ENCODE data around the gene FKBP1B. TPM values are rescaled to one million over a fixed set of nuclear protein-coding genes. Genes with fewer than 3 reads are reported as not detected.

Gene FKBP1B
- 10 to 100 TPM in 5 of 6 donors, 1 to 10 TPM in 1; 7.3 to 27.3 (median 15.0) TPM for total RNA-seq

GRCh38 chr2:24049485-24050021, at the start of gene FKBP1B:
FKBP1B (plus strand) TSS chr2:24049741; CDS start chr2:24049850, 109 bp downstream.
- Histone ChIP-seq H3K4me3 (peak within 1 kb of the TSS; percentile 61 to 92 (median 71)), H3K4me1 (peaks cover 16 to 42% (median 22%) of the 10 kb centered on the region in 4 donors), H3K9me3 (no peaks in the 10 kb centered on the region), H3K36me3 (no peaks in the 10 kb centered on the region), H3K27me3 (no peaks in the 10 kb centered on the region), H3K27ac (peak within 1 kb of the TSS; percentile 33 to 80 (median 51))
- TF ChIP-seq POLR2A (IDR thresholded peaks at IDR 0.05) (peak in 1 of 4 donors; percentile 67), EP300 (IDR thresholded peaks at IDR 0.05) (no peak), CTCF (IDR thresholded peaks at IDR 0.05) (no peak), POLR2AphosphoS5 (IDR thresholded peaks at IDR 0.05) (peak in 1 of 2 donors; percentile 71)
- ATAC-seq (ENCODE audit: low FRiP score in 2 of 2) (peak; percentile 44 to 75), DNase-seq (peak; percentile 82 to 94)
- WGBS, 2 donors, result 2 to 4% methylated on average over 17 to 37 of the region's 52 CpGs

- TF ChIP-seq POLR2A (IDR thresholded peaks at IDR 0.05), result no peak
- no peak for ATAC-seq (ENCODE audit: low FRiP score in 2 of 2)
- peaks cover 0 to 23% (median 14%) of the 10 kb centered on the region in 4 donors for H3K27me3 ChIP-seq
Observed at GRCh38 chr2:24007693-24008092, 41.8 kb upstream of the FKBP1B start.

GRCh38 chr2:24008672-24009366, 40.7 kb upstream of the FKBP1B start:
- TF ChIP-seq POLR2A (IDR thresholded peaks at IDR 0.05), result no peak
- TF ChIP-seq EP300 (IDR thresholded peaks at IDR 0.05), result no peak
- no peak for TF ChIP-seq CTCF (IDR thresholded peaks at IDR 0.05)
- no peak for TF ChIP-seq POLR2AphosphoS5 (IDR thresholded peaks at IDR 0.05)
- ATAC-seq (ENCODE audit: low FRiP score in 2 of 2) (no peak), DNase-seq (no peak)
- H3K27ac ChIP-seq, result no peak overlapping the region
- 69 to 88% methylated on average over 13 of the region's 13 CpGs for WGBS, 2 donors
- no peak overlapping the region for H3K4me3 ChIP-seq
- H3K4me1 ChIP-seq, result peaks cover 10 to 13% (median 12%) of the 10 kb centered on the region in 4 donors
- H3K27me3 ChIP-seq, result peaks cover 0 to 23% (median 14%) of the 10 kb centered on the region in 4 donors
- H3K36me3 ChIP-seq, result no peaks in the 10 kb centered on the region
- no peaks in the 10 kb centered on the region for H3K9me3 ChIP-seq

More at GRCh38 chr2:24007693-24008092, 41.8 kb upstream of the FKBP1B start:
- DNase-seq, result no peak
- Histone ChIP-seq H3K9me3 (no peaks in the 10 kb centered on the region), H3K36me3 (no peaks in the 10 kb centered on the region), H3K4me1 (peaks cover 10 to 13% (median 12%) of the 10 kb centered on the region in 4 donors), H3K4me3 (no peak overlapping the region), H3K27ac (no peak overlapping the region)

GRCh38 chr2:24009367-24009679, 40.2 kb upstream of the FKBP1B start:
- WGBS, 2 donors, result 82 to 83% methylated on average over 7 to 9 of the region's 9 CpGs
- Histone ChIP-seq H3K27ac (no peak overlapping the region), H3K27me3 (peaks cover 0 to 23% (median 14%) of the 10 kb centered on the region in 4 donors), H3K36me3 (no peaks in the 10 kb centered on the region), H3K4me3 (peak overlapping the region in 1 of 4 donors; percentile 46), H3K4me1 (peaks cover 10 to 13% (median 12%) of the 10 kb centered on the region in 4 donors), H3K9me3 (no peaks in the 10 kb centered on the region)
- no peak for ATAC-seq (ENCODE audit: low FRiP score in 2 of 2)
- TF ChIP-seq POLR2A (IDR thresholded peaks at IDR 0.05) (no peak), POLR2AphosphoS5 (IDR thresholded peaks at IDR 0.05) (no peak), CTCF (IDR thresholded peaks at IDR 0.05) (no peak), EP300 (IDR thresholded peaks at IDR 0.05) (no peak)
- DNase-seq, result no peak

- DNase-seq, result peak in 1 of 2 donors; percentile 84
- Histone ChIP-seq H3K4me3 (peak within 1 kb of the TSS; percentile 0 to 46 (median 36)), H3K4me1 (peaks cover 10 to 13% (median 12%) of the 10 kb centered on the region in 4 donors), H3K36me3 (no peaks in the 10 kb centered on the region), H3K27ac (no peak within 1 kb of the TSS), H3K9me3 (no peaks in the 10 kb centered on the region), H3K27me3 (peaks cover 0 to 23% (median 14%) of the 10 kb centered on the region in 4 donors)
- 4 to 14% methylated on average over 9 to 46 of the region's 75 CpGs for WGBS, 2 donors
- peak in 1 of 2 donors; percentile 51 for ATAC-seq (ENCODE audit: low FRiP score in 2 of 2)
- TF ChIP-seq POLR2A (IDR thresholded peaks at IDR 0.05) (no peak), CTCF (IDR thresholded peaks at IDR 0.05) (no peak), POLR2AphosphoS5 (IDR thresholded peaks at IDR 0.05) (no peak), EP300 (IDR thresholded peaks at IDR 0.05) (no peak)
Observed at GRCh38 chr2:24009680-24010476, 39.7 kb upstream of the FKBP1B start, which contains the start of gene MFSD2B. MFSD2B (plus strand) TSS chr2:24010085; CDS start chr2:24010097, 12 bp downstream.

Data from upper lobe of left lung (tissue), 6 donors.